Measurements from ENCODE around the gene SPATC1L. TPM values are rescaled to one million over a fixed set of nuclear protein-coding genes. Genes with fewer than 3 reads are reported as not detected.

Gene SPATC1L
- total RNA-seq, 1 experiment from 2014 or later: 36.0 TPM

DNA sequence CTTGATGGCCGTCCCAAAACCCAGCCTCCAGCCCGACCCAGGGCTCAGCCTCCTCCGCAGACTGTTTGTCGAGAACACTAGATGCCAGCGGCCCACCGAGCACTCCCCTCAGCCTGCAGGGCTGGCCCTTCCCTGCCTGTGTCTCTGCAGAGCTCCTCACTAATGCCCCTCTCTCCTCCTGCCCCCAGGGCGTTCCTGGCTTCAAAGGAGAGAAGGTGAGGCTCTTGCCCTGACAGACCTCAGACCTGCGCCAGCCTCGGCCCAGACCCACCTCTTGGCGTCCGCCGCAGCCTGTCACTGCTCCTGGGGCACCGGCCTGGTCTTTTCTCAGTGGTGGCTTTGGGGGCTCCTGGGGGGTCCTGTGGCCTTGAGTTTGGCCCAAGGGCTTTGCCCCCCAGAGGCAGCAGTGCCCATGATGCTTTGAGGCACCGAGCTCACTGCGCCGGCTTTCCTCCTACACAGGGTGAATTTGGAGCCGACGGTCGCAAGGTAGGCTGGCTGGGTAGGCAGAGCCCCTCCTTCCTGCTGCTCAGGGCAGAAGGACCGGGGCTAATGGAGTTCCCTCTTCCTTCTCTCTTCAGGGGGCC is 68.0 kb downstream of the SPATC1L start:
- Histone ChIP-seq H3K18ac (ENCODE audit: insufficient read length, low read depth, low read length) (no peak overlapping the region), H2BK20ac (ENCODE audit: low read depth, low read length, poor library complexity, severe bottlenecking) (no peak overlapping the region), H4K5ac (ENCODE audit: insufficient read length, low read depth, low read length) (no peak overlapping the region), H4K20me1 (ENCODE audit: control insufficient read depth, insufficient read depth, insufficient read length) (no peaks in the 10 kb centered on the region), H3T11ph (ENCODE audit: low read length) (no peak overlapping the region), H2BK5ac (ENCODE audit: insufficient read length, low read length) (no peak overlapping the region), H3K9me3 (ENCODE audit: control insufficient read depth, low read depth, low read length) (no peaks in the 10 kb centered on the region), H4K8ac (replicated peaks; ENCODE audit: insufficient read length, low read depth, low read length) (no peak overlapping the region), H3K23me2 (ENCODE audit: insufficient read length, low read depth, low read length, poor library complexity, severe bottlenecking) (no peaks in the 10 kb centered on the region), H3K79me1 (ENCODE audit: insufficient read depth, low read depth, low read length, poor library complexity, severe bottlenecking) (no peaks in the 10 kb centered on the region), H2BK12ac (ENCODE audit: insufficient read length, low read depth, low read length) (no peak overlapping the region), H2AFZ (ENCODE audit: low read length) (no peak overlapping the region), H3K23ac (ENCODE audit: insufficient read length, low read depth, low read length) (no peak overlapping the region), H2BK15ac (ENCODE audit: low read depth, low read length) (no peak overlapping the region), H4K91ac (ENCODE audit: insufficient read length, low read depth, low read length) (no peak overlapping the region), H3K14ac (ENCODE audit: insufficient read depth, low read length) (no peak overlapping the region), H3K4ac (ENCODE audit: low read depth, low read length) (no peak overlapping the region), H3K4me1 (ENCODE audit: insufficient read depth, low read length) (no peaks in the 10 kb centered on the region), H3K27ac (ENCODE audit: insufficient read length, low read depth, low read length) (no peak overlapping the region), H2BK120ac (ENCODE audit: low read depth, low read length, poor library complexity, severe bottlenecking) (no peak overlapping the region), H2AK5ac (ENCODE audit: insufficient read length, low read length) (no peak overlapping the region), H3K27me3 (ENCODE audit: insufficient read depth, low read length) (no peaks in the 10 kb centered on the region), H3K79me2 (ENCODE audit: insufficient read depth, low read length) (no peaks in the 10 kb centered on the region), H3K4me2 (ENCODE audit: insufficient read depth, insufficient read length, low read length) (no peak overlapping the region), H3K9ac (ENCODE audit: extremely low read depth, insufficient read length, low read length) (no peak overlapping the region), H3K56ac (ENCODE audit: insufficient read length, low read depth, low read length) (no peak overlapping the region)
- WGBS (ENCODE audit: extremely low coverage, insufficient read length, low lambda C conversion rate): no CpG with 5 or more reads among the region's 20 CpGs
- no peaks in the 10 kb centered on the region for H3K27me3 Mint-ChIP-seq (ENCODE audit: low read depth)
- H3K4me1 Mint-ChIP-seq: no peaks in the 10 kb centered on the region
- peaks cover 0 to 8% of the 10 kb centered on the region in 2 experiments; a peak in 2 of 5 replicates for H3K9me3 Mint-ChIP-seq
- TF ChIP-seq, protein P1, sequence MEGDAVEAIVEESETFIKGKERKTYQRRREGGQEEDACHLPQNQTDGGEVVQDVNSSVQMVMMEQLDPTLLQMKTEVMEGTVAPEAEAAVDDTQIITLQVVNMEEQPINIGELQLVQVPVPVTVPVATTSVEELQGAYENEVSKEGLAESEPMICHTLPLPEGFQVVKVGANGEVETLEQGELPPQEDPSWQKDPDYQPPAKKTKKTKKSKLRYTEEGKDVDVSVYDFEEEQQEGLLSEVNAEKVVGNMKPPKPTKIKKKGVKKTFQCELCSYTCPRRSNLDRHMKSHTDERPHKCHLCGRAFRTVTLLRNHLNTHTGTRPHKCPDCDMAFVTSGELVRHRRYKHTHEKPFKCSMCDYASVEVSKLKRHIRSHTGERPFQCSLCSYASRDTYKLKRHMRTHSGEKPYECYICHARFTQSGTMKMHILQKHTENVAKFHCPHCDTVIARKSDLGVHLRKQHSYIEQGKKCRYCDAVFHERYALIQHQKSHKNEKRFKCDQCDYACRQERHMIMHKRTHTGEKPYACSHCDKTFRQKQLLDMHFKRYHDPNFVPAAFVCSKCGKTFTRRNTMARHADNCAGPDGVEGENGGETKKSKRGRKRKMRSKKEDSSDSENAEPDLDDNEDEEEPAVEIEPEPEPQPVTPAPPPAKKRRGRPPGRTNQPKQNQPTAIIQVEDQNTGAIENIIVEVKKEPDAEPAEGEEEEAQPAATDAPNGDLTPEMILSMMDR (conservative IDR thresholded peaks at IDR 0.05): no peak
- H3K27ac Mint-ChIP-seq: no peak overlapping the region; a peak in 1 of 7 replicates
- DNase-seq: peak; percentile 19
- H3K4me3 Mint-ChIP-seq: no peak overlapping the region
- peaks cover 26 to 57% (median 33%) of the 10 kb centered on the region in 3 experiments for H3K36me3 Mint-ChIP-seq (ENCODE audit: insufficient read depth in 1 of 3, low read depth in 3 of 3)

Measured in H9 (cell line).